Raji (cell line): Measurements from ENCODE around the gene PPP1R37.

ENCODE experiments used
- POLR2A ChIP-seq: IDR thresholded peaks from 2 replicates; pipeline ENCODE4 v1.6.1; 2011; ENCODE audit warnings: low read depth, low read length, control low read depth; ENCODE audit not compliant: insufficient read depth

PPP1R37 gene

GRCh38 chr19:45066921-45067661 is 25.9 kb upstream of the PPP1R37 start:
- TF ChIP-seq POLR2A: no peak

- TF ChIP-seq POLR2A: no peak
These were observed 24.9 kb upstream of the PPP1R37 start for GRCh38 chr19:45068041-45068440.

- TF ChIP-seq POLR2A: no peak
These were observed 23.9 kb upstream of the PPP1R37 start for GRCh38 chr19:45069056-45069455.

- no peak for TF ChIP-seq POLR2A
These were observed 22.8 kb upstream of the PPP1R37 start for GRCh38 chr19:45070214-45070613.

GRCh38 chr19:45070861-45071544 is 22.0 kb upstream of the PPP1R37 start:
- TF ChIP-seq POLR2A: no peak

GRCh38 chr19:45071545-45071938 is 21.4 kb upstream of the PPP1R37 start:
- no peak for TF ChIP-seq POLR2A

GRCh38 chr19:45071969-45072790 is 20.8 kb upstream of the PPP1R37 start:
- TF ChIP-seq POLR2A: no peak

GRCh38 chr19:45074744-45075300 is 18.2 kb upstream of the PPP1R37 start:
- no peak for TF ChIP-seq POLR2A

- TF ChIP-seq POLR2A: peak; percentile 77
These were observed 17.5 kb upstream of the PPP1R37 start for GRCh38 chr19:45075301-45076028.

GRCh38 chr19:45076029-45076850 is 16.7 kb upstream of the PPP1R37 start, which contains the start of gene ZNF296:
Gene ZNF296, minus strand, starts transcription at chr19:45076478. Its CDS starts 105 bp downstream, at chr19:45076373.
- TF ChIP-seq POLR2A: peak; percentile 97

- no peak for TF ChIP-seq POLR2A
These were observed 15.9 kb upstream of the PPP1R37 start for GRCh38 chr19:45076851-45077730.

- TF ChIP-seq POLR2A: no peak
These were observed 14.5 kb upstream of the PPP1R37 start for GRCh38 chr19:45078390-45079062.

- peak; percentile 76 for TF ChIP-seq POLR2A
These were observed 13.7 kb upstream of the PPP1R37 start, which contains the start of gene GEMIN7 for GRCh38 chr19:45079063-45079910. Gene GEMIN7, plus strand, starts transcription at chr19:45079260. Its CDS starts 10,855 bp downstream, at chr19:45090115.
